CD4-positive, alpha-beta T cell (primary cell): Measurements from ENCODE around the gene GDF7. TPM values are rescaled to one million over a fixed set of nuclear protein-coding genes. Genes with fewer than 3 reads are reported as not detected.

Experiments used
- ATAC-seq: fragments of 200-7000 bp; cut with Tn5 transposase; one replicate; pipeline ENCODE4 v1.10.0; 2022; ENCODE audit warnings: mild to moderate bottlenecking; ENCODE audit not compliant: poor library complexity
- CTCF ChIA-PET: fragments of 350-600 bp; sonication (Branson Sonifier 250); formaldehyde crosslinking; loops from one replicate; lab custom pipeline; 2021; ENCODE audit warnings: antibody characterized with exemption, inconsistent platforms; lab: Charles Lee
- POLR2A ChIA-PET: fragments of 350-600 bp; sonication (Branson Sonifier 250); formaldehyde crosslinking; loops from one replicate; lab custom pipeline; 2021; ENCODE audit warnings: antibody characterized with exemption, inconsistent platforms; lab: Charles Lee
- DNase-seq, 14 experiments: peaks; one replicate each; pipeline ENCODE4 v3.0.0-alpha.2; 2013 to 2020; ENCODE audit warnings: mixed read lengths in 2 of 14
- H3K27ac ChIP-seq, 2 donors: one replicate each; pipeline versions ENCODE4 v1.5.1 to v1.7.0; 2013; ENCODE audit warnings: low read length in 2 of 2, low read depth in 1 of 2, mild to moderate bottlenecking in 1 of 2
- H3K27me3 ChIP-seq, 2 experiments: 1 replicate in 1 of 2; 2 replicates in 1 of 2; pipeline versions ENCODE4 v1.6.1 to v1.7.0; 2013; ENCODE audit warnings: low read length in 2 of 2, control low read depth in 1 of 2, mild to moderate bottlenecking in 1 of 2, moderate library complexity in 1 of 2; ENCODE audit not compliant: insufficient read depth in 2 of 2, control insufficient read depth in 1 of 2
- H3K36me3 ChIP-seq: one replicate; pipeline ENCODE4 v1.6.1; 2013; ENCODE audit warnings: low read length, control low read depth; ENCODE audit not compliant: insufficient read depth
- H3K4me1 ChIP-seq: one replicate; pipeline ENCODE4 v1.6.1; 2013; ENCODE audit warnings: low read length, control low read depth; ENCODE audit not compliant: insufficient read depth
- H3K4me3 ChIP-seq: one replicate; pipeline ENCODE4 v1.5.1; 2013; ENCODE audit warnings: mild to moderate bottlenecking, low read length, moderate library complexity
- H3K9me3 ChIP-seq, 2 experiments: 1 replicate in 1 of 2; 2 replicates in 1 of 2; pipeline versions ENCODE4 v1.6.1 to v1.7.0; 2013; ENCODE audit warnings: low read length in 2 of 2, mild to moderate bottlenecking in 2 of 2, control low read depth in 1 of 2, moderate library complexity in 1 of 2; ENCODE audit not compliant: control insufficient read depth in 1 of 2, insufficient read depth in 1 of 2
- H3K27ac Mint-ChIP-seq: one replicate; pipeline ENCODE4 v1.8.0; 2020; ENCODE audit warnings: mixed read lengths
- H3K27me3 Mint-ChIP-seq: one replicate; pipeline ENCODE4 v1.8.0; 2021; ENCODE audit warnings: mixed read lengths
- H3K36me3 Mint-ChIP-seq: one replicate; pipeline ENCODE4 v1.8.0; 2021; ENCODE audit warnings: low read depth, mixed read lengths
- H3K4me1 Mint-ChIP-seq: one replicate; pipeline ENCODE4 v1.8.0; 2021; ENCODE audit warnings: low read depth, mixed read lengths
- H3K4me3 Mint-ChIP-seq: one replicate; pipeline ENCODE4 v1.8.0; 2020; ENCODE audit warnings: mild to moderate bottlenecking, mixed read lengths
- H3K9me3 Mint-ChIP-seq: one replicate; pipeline ENCODE4 v1.8.0; 2020; ENCODE audit warnings: mixed read lengths
- intact Hi-C, 2 experiments: fragments of 100-400 bp; cut with DNase I in 1 of 2; cut with micrococcal nuclease in 1 of 2; formaldehyde crosslinking; loops; one replicate each; pipeline versions ENCODE4 v1.15.1 to v1.9.0; 2023 to 2025; cut with DNase I, micrococcal nuclease
- total RNA-seq, 174 experiments: library from RNA in 2 of 174; stranded (reverse) in 2 of 174; gene quantifications; one replicate each; pipeline ENCODE4 v1.2.3 and lab custom pipeline; 2021 to 2026
- TF ChIP-seq, protein P1 (sequence below): fragments of 200-600 bp; IDR thresholded peaks from one replicate; pipeline ENCODE4 v1.8.0; 2022; ENCODE audit warnings: antibody characterized with exemption, mild to moderate bottlenecking

Gene GDF7
- total RNA-seq, 2 experiments from 2014 or later: 0.05 to 0.14 TPM

DNA sequence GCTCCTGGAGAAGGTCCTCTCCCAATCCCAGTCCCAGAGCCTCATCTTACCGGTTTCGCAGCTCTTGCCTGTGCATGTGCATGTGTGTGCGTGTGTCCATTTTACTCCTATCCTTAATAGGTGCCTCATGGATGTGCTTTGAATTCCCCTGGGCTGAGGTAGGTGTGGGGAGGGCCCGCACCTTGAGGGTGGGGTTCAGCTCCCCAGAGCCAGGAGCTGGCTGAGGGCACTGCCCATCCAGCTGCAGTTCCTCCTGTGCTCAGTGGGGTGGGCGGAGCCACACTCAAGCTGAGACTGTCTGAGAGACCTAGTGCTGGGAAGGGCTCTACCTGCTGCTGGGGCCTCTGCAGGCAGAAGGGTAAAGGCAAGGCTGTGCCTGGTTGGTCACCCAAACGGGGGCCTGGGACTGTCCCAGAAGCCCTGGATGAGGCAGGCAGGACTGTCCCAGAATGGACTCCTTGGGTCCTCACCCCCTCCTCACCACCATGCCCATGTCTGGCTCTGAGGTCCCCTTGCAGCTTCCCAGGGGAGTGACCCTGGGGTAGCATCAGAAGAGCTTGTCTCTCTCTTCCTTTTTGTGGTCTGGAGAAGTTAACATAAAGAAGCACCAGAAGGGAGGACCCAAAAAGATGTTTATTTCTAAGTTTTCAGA is 8.9 kb downstream of the GDF7 start:
- Mint-ChIP-seq H3K4me1 (peaks cover 3% of the 10 kb centered on the region), H3K27me3 (peaks cover 31% of the 10 kb centered on the region), H3K36me3 (peaks cover 6% of the 10 kb centered on the region), H3K27ac (no peak overlapping the region), H3K4me3 (no peak overlapping the region), H3K9me3 (no peaks in the 10 kb centered on the region)
- Histone ChIP-seq H3K36me3 (no peaks in the 10 kb centered on the region), H3K9me3 (peaks cover 0 to 5% of the 10 kb centered on the region in 2 experiments), H3K4me3 (no peak overlapping the region), H3K27ac (no peak overlapping the region), H3K4me1 (peaks cover 3% of the 10 kb centered on the region), H3K27me3 (peaks cover 12 to 24% of the 10 kb centered on the region in 2 experiments)
- intact Hi-C loops: no loop called here
- CTCF ChIA-PET: interaction anchor here (0.7 to 2.6 kb wide), 2 partner anchors 14 to 810 kb away, joined by 3 to 8 read pairs; no protein-coding TSS in a partner anchor
- ATAC-seq (peak; percentile 78), DNase-seq (peak in 1 of 14 experiments; percentile 40)
- TF ChIP-seq, protein P1, sequence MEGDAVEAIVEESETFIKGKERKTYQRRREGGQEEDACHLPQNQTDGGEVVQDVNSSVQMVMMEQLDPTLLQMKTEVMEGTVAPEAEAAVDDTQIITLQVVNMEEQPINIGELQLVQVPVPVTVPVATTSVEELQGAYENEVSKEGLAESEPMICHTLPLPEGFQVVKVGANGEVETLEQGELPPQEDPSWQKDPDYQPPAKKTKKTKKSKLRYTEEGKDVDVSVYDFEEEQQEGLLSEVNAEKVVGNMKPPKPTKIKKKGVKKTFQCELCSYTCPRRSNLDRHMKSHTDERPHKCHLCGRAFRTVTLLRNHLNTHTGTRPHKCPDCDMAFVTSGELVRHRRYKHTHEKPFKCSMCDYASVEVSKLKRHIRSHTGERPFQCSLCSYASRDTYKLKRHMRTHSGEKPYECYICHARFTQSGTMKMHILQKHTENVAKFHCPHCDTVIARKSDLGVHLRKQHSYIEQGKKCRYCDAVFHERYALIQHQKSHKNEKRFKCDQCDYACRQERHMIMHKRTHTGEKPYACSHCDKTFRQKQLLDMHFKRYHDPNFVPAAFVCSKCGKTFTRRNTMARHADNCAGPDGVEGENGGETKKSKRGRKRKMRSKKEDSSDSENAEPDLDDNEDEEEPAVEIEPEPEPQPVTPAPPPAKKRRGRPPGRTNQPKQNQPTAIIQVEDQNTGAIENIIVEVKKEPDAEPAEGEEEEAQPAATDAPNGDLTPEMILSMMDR: no peak
- POLR2A ChIA-PET: interaction anchor here (0.9 to 1.4 kb wide), 2 partner anchors 10 to 25 kb away, joined by 3 to 6 read pairs; partner anchors contain the start of gene HS1BP3

DNA sequence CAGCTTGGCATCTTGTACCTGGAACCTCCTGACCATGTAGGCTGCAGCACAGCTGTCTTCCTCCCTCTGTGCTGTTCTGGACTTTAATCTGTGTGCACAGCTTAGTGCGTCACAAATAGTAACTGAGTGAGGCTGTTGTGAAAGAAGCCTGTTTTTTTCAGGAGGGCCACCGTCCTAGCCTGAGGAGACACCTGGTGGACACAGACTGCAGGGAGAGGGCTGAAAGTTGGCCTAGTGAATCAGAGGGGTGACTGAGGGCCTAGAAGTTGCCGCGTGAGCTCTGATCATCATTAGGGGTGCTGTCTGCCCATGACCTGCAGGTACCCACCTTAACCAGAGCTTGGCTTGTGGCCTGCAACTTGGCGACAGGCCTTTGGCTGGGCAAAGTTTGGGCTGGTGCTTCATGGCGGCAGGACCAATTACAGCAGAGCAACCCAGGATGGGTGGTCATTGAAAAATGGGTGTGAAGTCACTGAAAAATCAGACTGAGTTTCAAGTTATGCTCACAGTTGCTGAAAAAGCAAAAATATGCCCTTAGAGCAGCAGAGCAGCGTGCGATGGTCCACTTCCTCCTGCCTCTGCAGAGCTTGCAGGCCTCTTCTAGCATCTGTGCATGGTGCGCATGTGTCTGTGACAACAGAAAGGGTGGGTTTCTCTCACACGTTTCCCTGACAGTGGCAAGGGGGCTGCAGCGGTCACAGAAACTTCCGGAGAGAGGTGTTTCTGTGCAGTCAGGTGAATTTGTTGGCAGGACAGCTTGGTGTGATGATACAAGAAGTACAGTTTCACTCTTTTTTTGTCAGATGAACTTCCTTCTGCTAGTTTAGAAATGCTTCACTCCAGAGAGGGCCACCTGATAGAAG is 9.6 kb downstream of the GDF7 start:
- H3K27ac Mint-ChIP-seq: no peak overlapping the region
- peaks cover 25% of the 10 kb centered on the region for H3K27me3 Mint-ChIP-seq
- Histone ChIP-seq H3K4me1 (peaks cover 2% of the 10 kb centered on the region), H3K36me3 (peaks cover 5% of the 10 kb centered on the region), H3K27me3 (peaks cover 8 to 17% of the 10 kb centered on the region in 2 experiments), H3K9me3 (no peaks in the 10 kb centered on the region), H3K4me3 (no peak overlapping the region), H3K27ac (no peak overlapping the region)
- peaks cover 3% of the 10 kb centered on the region for H3K4me1 Mint-ChIP-seq
- H3K4me3 Mint-ChIP-seq: no peak overlapping the region
- TF ChIP-seq, protein P1: no peak
- H3K9me3 Mint-ChIP-seq: no peaks in the 10 kb centered on the region
- peaks cover 13% of the 10 kb centered on the region for H3K36me3 Mint-ChIP-seq
- CTCF ChIA-PET: interaction anchor here (0.7 to 2.6 kb wide), 2 partner anchors 15 to 811 kb away, joined by 3 to 8 read pairs; no protein-coding TSS in a partner anchor
- no peak for DNase-seq
- POLR2A ChIA-PET: interaction anchor here (1.4 kb wide), 3 partner anchors 10 to 147 kb away, joined by 3 to 6 read pairs (median 4); partner anchors contain the start of genes HS1BP3 and LDAH
- intact Hi-C loops: no loop called here
- no peak for ATAC-seq

DNA sequence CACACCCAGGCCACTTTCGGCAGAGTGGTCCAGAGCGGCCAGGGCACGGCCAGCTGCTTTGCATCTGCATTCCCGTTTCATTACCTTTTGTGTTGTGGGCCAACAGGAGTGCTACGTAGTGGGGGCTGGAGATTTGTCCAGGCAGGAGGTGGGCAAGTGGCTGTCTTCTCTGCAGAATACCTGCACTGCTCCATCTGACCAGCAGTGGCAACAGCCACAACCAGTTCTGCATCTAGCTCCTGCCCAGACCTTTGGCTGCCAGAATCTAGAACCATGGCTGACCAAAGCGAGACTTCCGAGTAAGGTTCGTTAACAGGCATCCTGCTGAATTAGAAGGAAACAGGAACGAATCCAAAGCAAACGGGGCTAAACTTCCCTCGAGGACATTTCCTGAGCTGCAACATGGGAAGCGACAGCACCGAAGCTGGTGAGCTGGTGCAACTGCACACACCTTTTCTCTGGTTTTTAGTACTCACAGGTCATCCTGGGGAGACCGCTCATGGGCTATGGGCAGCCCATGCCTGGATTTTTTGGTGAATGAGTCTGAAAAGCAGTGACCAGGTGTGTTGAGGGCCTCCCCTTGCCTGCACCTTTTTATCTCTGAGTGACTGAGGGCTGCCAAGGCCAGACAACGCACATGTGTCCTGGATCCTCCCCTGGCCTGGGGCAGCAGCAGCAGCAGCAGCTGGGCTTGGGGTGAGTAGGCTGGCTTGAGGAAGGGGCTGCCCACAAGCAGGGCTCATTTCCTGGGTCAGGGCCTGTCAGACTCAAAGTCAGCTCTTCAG is 10.5 kb downstream of the GDF7 start:
- Mint-ChIP-seq H3K36me3 (peaks cover 20% of the 10 kb centered on the region), H3K9me3 (no peaks in the 10 kb centered on the region), H3K4me3 (no peak overlapping the region), H3K4me1 (no peaks in the 10 kb centered on the region), H3K27me3 (peaks cover 16% of the 10 kb centered on the region), H3K27ac (no peak overlapping the region)
- Histone ChIP-seq H3K27ac (no peak overlapping the region), H3K4me1 (peaks cover 5% of the 10 kb centered on the region), H3K27me3 (peaks cover 4 to 8% of the 10 kb centered on the region in 2 experiments), H3K36me3 (peaks cover 9% of the 10 kb centered on the region), H3K4me3 (no peak overlapping the region), H3K9me3 (no peaks in the 10 kb centered on the region)
- ATAC-seq (no peak), DNase-seq (no peak)
- POLR2A ChIA-PET: interaction anchor here (1.4 kb wide), 2 partner anchors 11 to 146 kb away, joined by 3 to 4 read pairs; partner anchors contain the start of gene LDAH
- intact Hi-C loops: no loop called here
- CTCF ChIA-PET: interaction anchor here (2.6 kb wide), 1 partner anchor 16 kb away, joined by 8 read pairs; no protein-coding TSS in a partner anchor
- TF ChIP-seq, protein P1: no peak
